Pulmonary artery endothelial cell (primary cell): ENCODE measurements around the gene NPW. TPM values are rescaled to one million over a fixed set of nuclear protein-coding genes. Genes with fewer than 3 reads are reported as not detected.
A peak's percentile ranks its signal among the peaks of the same experiment; 100 is the strongest.

Experiments
- DNase-seq: peaks from one replicate; pipeline ENCODE4 v3.0.0-alpha.2; 2011; ENCODE audit warnings: low read depth, low spot score
- total RNA-seq: library from RNA; depleted of rRNA; stranded (reverse); fragments of >200 nt; gene quantifications from 2 replicates; pipeline ENCODE4 v1.2.3, GENCODE V29; 2014

Gene NPW
- total RNA-seq, 1 donor from 2014 or later = 0.33 TPM

DNA sequence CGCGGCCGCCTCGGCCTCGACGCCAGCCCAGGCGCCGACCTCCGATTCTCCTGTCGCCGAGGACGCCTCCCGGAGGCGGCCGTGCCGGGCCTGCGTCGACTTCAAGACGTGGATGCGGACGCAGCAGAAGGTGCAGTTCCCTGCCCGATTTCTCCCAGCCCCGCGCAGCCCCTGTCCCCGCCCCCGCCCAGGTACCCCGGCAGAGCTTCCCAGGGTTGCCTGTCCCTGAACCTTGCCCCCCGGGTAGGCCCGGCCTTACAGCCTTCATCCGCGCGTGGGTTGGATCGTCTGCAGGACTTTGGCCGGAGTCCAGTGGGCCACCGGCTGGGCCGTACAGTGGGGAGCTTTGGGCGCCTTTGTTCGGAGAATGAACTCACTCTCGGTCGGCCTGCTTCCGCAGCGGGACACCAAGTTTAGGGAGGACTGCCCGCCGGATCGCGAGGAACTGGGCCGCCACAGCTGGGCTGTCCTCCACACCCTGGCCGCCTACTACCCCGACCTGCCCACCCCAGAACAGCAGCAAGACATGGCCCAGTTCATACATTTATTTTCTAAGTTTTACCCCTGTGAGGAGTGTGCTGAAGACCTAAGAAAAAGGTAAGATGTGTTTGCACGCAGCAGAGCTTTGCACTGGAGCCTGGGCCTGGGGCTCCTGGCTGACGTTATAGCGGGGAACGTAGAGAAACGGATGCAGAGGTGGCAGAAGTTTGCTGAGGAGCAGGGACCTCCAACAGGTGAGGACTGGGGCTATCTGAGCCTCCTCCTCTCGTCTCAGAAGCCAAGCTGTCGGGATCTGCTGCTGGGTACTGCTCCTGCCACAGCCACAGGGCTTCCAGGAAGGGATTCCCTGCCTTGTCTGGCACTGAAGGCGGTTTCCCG lies 35.0 kb upstream of the NPW start:
- no peak for DNase-seq

DNA sequence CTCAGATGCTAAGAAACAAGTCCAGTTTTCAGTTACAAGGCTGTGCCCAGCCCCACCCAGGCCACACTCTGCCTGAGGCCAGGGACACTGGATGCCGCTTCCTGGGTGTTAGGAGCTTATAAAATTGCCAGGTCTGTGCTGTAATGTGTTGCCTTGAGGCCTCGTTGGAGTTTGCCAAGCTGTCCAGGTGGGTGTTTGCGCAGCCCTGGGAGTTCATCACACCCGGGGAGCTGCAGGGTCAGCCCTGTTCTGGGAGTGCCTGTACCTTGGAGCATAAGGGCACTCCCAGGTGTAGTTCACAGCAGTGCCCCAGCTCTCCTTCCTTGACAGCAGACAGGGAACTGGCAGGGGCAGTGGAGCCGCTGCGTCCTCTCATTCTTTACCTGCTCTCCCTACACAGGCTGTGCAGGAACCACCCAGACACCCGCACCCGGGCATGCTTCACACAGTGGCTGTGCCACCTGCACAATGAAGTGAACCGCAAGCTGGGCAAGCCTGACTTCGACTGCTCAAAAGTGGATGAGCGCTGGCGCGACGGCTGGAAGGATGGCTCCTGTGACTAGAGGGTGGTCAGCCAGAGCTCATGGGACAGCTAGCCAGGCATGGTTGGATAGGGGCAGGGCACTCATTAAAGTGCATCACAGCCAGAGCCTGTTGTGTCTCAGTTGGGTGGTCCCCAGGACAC lies 34.0 kb upstream of the NPW start:
- no peak for DNase-seq

DNA sequence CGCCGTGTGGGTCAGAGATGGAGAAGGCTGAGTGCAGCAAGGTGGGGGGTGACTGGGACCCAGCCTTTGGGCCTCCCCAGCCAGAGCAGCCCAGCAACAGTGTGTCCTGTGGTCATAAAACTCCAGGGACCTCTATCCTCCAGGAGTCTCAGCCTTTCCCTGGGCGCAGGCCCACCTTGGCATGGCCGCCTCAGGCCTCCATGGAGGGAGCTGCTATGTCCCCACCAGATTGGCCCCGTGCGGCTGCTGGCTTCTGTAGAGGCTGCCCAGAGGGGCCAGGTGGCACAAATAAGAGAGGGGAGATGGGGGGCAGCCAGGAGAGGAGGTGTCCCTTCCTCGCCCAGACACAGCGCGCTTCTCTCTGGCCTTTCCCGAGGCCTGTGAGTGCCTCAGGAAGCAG lies 32.4 kb upstream of the NPW start:
- DNase-seq = no peak

DNA sequence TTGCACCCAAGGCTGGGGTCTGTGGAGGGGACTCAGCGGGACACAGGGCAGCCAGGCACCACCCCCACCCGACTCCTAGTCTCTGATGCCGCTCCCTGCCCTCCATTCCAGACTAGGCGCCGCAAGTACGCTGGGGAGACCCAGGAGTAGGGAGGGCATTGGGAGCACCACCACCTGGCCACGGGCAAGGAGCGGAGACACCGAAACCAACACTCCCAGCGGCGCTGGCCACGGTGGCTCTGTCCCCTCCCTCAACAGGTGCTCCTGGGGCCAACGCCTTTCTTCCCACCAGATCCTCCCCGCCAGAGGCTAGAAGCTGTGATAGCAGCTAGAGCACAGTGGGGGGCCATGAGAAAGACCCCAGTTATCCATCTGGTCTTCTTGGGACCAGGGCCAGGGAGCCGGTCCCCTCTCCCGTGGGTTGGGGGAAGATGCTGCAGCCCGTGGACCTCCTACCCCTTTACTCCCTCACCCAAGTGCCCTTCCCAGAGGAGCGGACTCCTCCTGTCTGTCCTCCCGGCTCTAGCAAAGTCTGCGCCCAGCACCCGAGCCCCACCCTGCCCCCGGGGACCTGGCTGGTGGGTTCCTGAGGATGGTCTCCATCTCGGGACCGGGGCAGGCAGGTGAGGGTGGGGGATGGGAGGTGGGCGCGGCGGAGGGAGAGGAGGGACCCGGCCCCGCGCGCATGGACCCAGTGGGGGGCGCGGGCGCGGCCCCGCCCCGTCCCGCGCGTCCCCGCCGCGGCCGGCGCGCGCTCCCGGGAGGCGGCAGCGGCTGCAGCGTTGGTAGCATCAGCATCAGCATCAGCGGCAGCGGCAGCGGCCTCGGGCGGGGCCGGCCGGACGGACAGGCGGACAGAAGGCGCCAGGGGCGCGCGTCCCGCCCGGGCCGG lies 30.1 kb upstream of the NPW start, which contains the start of gene SYNGR3:
Gene SYNGR3, plus strand, starts transcription at position 762 of the 892 bp plus-strand sequence. CDS start 133 bp downstream, outside the sequence.
- DNase-seq = no peak

DNA sequence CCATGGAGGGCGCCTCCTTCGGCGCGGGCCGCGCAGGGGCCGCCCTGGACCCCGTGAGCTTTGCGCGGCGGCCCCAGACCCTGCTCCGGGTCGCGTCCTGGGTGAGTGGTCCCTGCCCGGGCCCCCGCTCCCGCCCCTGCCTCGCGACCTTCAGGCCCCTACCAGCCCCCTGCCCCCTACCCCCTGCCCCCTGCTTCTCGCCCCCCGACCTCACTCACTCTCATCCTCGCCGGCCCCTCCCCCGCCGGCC lies 29.6 kb upstream of the NPW start:
- DNase-seq = no peak

DNA sequence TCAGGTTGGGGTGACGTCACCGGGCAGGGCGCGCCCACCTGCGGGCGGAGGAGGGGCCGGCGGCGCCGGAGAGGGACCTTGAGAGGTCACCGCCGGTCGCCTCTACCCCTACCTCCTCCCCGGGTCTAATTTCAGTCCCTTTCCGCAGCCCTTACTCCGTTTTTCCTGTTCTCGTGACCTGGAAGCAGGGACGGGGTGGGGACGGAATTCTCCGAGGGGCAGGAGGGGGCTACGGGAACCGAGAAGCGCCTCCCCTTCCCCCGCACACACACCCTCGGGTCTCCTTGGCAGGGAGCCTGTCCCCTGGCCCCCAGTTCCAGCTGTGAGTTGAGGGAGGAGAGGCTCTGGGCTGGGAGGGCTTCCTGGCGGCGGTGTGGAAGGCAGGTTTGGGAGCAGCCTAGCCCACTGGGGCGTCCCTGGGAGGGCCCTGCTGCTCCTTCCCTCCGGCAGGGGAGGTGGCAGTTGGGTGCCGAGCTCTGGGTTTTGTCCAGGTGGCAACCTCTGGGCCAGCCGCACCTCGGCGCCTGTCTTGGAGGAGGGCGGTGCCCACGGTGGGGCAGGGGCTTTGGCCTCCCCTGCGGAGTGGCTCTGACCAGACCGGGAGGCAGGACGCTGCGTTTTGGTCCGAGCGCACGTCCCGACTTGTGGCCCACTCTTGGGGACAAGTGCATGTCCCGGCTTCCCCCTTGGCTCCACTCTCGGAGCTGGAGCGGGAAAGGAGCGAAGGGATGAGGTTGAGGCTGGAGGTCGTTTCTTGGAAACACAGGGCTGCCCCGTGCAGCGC lies 29.0 kb upstream of the NPW start:
- no peak for DNase-seq

DNA sequence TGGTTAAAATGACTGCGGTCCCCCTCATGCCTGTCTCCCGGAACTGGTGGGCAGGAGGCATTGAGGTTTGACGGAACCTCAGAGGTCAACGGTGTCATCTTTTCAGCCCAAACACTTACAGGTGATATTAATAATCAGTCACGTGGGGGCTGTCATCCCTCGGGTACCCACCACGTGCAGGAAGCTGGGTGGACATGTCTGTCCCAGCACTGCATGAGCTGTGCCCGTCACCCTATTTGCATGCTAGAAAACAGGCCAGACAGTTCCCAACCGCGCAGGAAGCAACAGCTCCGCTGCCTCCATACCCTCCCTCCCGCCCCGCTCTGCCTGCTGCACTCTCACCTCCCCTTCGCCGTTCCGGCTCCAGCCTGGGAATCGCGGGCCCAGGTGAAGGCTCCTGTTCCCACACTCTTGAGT lies 28.4 kb upstream of the NPW start:
- no peak for DNase-seq

DNA sequence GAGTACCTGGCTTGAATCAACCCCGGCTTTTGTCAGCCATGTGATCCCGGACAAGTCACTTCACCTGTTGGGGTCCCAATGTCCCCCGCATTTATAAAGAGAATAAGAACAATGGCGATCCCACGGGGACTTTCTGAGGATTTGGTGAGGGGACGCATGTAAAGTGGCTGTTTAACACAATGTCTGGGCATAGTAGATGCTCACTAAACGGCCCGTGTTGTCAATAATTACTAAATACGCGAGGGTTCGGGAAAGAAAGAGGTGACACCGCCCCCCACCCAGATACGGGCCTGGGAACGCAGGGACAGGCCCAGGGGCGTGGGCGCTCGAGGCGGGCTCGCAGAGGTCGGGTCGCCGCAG lies 28.0 kb upstream of the NPW start:
- DNase-seq = no peak

DNA sequence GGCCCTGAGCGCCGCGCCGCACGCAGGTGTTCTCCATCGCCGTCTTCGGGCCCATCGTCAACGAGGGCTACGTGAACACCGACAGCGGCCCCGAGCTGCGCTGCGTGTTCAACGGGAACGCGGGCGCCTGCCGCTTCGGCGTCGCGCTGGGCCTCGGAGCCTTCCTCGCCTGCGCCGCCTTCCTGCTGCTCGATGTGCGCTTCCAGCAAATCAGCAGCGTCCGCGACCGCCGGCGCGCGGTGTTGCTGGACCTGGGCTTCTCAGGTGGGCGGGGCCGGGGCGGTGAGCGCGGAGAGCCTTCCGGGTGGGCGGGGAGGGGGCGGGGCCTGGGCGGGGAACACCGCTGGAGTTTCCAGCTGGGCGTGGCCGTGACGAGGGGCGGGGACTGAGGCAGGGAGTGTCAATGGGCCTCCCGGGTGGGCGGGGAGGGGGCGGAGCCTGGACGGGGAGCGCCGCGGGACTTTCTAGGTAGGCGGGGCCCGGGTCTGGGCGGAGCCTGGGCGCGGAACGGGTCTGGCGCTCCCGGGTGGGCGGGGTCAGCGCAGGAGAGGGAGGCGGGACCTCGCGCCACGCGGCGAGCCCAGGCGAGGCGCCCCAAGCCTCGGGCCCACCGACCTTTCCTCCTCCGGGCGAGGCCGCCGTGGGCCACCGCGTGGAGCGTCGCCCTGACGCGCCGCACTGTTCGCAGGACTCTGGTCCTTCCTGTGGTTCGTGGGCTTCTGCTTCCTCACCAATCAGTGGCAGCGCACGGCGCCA lies 27.5 kb upstream of the NPW start:
- peak; percentile 54 for DNase-seq

DNA sequence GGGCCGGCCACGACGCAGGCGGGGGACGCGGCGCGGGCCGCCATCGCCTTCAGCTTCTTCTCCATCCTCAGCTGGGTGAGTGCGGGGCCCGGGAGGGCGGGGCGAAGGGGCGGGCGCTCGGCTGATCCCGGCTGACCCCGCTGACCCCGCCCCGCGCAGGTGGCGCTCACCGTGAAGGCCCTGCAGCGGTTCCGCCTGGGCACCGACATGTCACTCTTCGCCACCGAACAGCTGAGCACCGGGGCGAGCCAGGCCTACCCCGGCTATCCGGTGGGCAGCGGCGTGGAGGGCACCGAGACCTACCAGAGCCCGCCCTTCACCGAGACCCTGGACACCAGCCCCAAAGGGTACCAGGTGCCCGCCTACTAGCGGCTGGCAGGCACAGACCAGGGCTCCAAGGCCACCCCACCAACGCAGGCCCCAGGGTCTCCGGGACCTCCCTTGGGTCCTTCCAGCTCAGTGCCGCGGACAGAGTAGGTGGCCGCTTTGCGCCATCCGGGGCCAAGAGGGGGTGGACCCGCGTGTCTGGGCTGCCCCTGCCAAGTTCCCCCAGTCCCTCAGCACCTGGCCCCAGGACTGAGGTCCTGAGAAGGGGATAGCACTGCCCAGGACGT lies 26.8 kb upstream of the NPW start:
- DNase-seq = no peak

DNA sequence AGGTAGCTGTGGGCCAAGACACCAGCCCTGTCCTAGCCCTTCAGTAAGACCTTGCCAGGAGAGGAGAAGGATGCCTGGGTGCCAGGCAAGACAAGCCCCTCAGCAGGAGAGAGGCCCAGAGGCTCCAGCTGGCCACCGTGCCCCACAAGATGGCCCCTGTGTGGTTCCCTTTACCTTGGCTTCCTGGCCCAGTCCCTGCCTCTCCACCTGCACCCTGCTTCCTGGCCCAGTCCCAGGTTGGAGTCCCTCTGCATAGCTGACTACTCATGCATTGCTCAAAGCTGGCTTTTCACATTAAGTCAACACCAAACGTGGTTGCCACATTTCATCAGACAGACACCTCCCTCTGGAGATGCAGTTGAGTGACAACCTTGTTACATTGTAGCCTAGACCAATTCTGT lies 25.9 kb upstream of the NPW start:
- no peak for DNase-seq

DNA sequence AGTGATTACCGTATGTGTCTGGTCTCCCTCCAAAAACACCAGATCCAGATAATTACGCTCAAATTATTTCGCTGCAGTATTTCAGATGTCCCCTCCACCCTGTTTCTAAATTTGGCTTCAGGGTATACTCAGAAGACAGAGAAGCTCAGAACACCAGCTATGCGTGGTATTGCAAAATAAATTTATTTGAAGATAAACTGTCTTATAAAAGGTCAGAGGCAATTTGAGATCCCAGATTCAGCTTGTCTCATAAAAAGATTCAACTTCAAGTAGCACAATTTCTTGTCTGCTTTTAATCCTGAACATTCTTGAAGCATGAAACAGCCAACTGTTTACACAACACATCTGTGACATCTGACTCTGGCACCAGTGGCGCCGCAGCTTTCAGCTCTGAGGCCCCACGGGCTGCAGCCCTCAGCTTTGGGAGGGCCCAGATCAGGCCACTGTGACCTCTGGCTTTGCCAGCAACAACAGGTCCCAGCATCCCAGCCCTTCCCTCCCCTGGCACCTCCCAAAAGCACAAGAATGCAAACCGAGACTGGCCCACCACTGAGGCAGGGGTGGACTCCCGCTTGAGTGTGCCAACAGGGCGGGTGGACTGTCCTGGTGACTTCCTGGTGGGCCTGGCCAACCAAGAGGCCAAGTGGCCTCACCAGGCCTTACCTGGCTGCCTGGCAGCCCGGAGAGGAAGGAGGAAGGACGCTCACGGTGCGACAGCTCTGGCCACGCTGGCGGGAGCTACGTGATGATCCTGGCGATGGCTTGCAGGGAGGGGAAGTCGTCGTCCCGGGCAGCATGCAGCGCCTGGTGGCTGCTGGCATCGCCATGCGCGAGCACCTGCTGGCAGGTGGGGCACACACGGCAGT lies 21.9 kb upstream of the NPW start:
- no peak for DNase-seq

DNA sequence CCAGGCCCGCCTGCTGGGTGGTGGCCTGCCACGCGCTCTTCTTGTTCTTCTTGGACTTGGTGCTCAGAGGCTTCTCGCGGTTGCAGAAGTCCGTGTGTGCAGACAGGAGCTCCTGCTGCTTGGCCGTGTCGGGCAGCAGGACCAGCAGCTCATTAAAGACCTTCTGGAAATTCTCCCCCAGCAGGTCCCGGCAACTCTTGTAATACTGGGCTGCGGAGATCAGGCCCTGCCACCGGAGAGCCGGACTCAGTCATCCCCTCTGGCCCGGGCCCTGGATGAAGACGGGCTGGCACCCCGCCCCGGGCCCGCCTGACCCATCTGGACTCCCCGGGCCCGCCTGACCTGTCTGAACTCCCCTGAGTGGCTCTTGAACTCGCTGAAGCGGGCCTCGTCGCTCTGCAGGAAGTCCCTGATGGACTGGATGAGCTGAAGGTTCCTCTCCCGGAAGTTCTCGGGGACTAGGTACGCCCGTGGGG lies 21.2 kb upstream of the NPW start:
- DNase-seq = no peak

DNA sequence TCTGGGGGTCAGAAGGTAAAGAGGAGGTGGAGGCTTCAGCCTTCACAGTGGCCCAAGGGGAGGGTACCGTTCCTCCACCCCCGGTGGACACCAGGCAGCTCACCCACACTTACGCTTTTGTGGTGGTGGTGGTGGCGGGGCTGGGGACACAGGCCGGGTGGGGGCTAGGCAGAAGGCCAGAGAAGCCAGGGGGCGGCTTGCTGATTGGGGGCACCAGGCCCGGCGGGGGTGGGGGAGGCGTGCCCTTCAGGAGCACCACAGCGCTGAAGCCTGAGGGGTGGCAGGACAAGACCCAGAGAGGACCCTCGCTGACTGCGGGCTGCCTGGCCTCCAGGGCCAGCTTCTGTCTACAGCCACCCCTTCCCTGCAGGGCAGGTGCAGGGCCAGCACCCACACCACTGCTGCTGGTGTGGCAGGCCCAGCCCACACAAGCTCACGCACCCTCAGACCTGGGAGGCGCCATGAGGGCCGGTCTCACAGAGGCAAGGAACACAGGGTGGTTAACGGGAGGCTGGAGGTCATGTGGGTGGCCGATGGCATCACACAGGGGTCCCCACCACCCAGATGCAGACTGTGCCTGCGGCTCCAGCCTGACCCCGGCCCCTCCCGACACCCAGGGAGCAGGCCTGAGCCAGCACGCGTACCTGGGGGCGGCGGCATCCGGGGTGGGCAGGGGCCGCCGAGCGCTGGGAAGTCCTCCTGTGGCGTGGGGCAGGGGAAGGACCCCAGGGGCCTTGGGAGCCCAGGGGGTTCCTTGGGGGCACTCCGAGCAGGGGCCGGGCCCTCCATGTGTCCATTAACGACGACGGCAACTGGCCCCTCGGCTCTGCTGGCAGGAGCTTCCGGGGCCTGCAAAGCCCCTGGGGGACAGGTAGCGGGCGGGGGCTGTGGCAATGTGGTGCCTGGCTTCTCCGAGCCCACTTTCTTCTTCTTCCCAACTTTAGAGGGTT lies 20.5 kb upstream of the NPW start:
- no peak for DNase-seq

DNA sequence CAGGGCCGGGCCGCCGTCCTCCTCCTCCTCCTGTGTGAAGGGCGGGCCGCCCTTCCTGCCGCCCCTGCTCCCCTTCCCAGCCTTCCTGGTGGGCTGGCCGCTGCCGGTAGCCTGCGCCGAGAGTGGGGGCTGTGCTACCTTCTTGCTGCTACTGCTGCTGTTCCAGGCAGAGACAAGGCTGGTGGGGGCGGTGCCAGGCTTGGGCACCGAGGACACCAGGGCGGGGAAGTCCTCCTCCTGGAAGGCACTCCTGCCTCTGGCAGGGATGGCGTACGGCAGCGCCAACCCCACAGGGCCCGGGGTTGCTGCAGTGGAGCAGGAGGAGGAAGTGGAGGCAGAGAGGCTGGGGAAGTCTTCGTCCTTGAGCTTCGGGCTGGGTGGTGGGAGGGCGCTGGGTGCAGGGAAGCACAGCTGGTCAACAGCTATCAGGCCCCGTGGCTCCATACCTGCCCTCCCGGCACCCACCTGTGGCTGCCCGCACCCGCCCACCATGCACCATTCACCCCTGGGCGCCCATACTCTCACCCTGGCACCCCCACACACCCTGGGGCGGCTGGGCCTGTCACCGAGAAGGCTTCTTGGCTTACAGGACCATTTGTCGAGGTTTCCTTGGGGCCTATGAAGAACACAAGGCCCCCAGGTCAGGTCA lies 19.6 kb upstream of the NPW start:
- no peak for DNase-seq

DNA sequence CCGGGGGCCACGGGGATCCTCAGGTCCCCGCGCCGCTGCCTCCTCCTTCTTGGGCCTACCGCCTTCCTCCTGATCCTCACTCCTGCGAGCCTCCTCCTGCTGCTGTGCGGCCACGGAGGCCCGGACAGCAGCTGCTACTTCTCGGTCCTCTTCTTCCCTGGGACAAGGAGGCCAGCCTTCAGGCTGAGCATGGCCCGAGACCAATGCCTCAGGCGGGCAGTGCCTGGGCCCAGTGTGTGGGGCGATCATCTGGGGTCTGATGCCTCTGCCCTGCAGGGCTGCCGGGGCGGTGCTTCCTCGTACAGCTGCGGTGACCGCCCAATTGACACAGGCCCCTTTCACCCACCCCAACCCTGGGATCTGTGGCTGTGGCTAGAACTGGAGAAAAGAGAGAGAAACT lies 18.6 kb upstream of the NPW start:
- DNase-seq = no peak
